ENCODE results near the gene IL16.

IL16 gene

GRCh38 chr15:81196576-81197254 is at the start of gene IL16:
TSS of gene IL16 (plus strand) at chr15:81196879. CDS start at chr15:81225400, 28,521 bp downstream.
- H3K4me3 ChIP-seq (ENCODE audit: control insufficient read depth, low read depth, low read length): no peak within 1 kb of the TSS
- TF ChIP-seq CTCF (conservative IDR thresholded peaks at IDR 0.05; ENCODE audit: control insufficient read depth, insufficient read depth, low read depth, low read length): no peak
- DNase-seq (ENCODE audit: low read depth): no peak

- no peak for DNase-seq (ENCODE audit: low read depth)
- no peak for TF ChIP-seq CTCF (conservative IDR thresholded peaks at IDR 0.05; ENCODE audit: control insufficient read depth, insufficient read depth, low read depth, low read length)
- H3K4me3 ChIP-seq (ENCODE audit: control insufficient read depth, low read depth, low read length): no peak overlapping the region
Measured at GRCh38 chr15:81151389-81151788, 45.3 kb upstream of the IL16 start.

GRCh38 chr15:81152339-81152738 is 44.3 kb upstream of the IL16 start:
- DNase-seq (ENCODE audit: low read depth): no peak
- no peak overlapping the region for H3K4me3 ChIP-seq (ENCODE audit: control insufficient read depth, low read depth, low read length)
- TF ChIP-seq CTCF (conservative IDR thresholded peaks at IDR 0.05; ENCODE audit: control insufficient read depth, insufficient read depth, low read depth, low read length): no peak

GRCh38 chr15:81152799-81153198 is 43.9 kb upstream of the IL16 start:
- no peak for DNase-seq (ENCODE audit: low read depth)
- no peak for TF ChIP-seq CTCF (conservative IDR thresholded peaks at IDR 0.05; ENCODE audit: control insufficient read depth, insufficient read depth, low read depth, low read length)
- H3K4me3 ChIP-seq (ENCODE audit: control insufficient read depth, low read depth, low read length): no peak overlapping the region

GRCh38 chr15:81155375-81156218 is 41.1 kb upstream of the IL16 start:
- DNase-seq (ENCODE audit: low read depth): peak; percentile 84
- no peak overlapping the region for H3K4me3 ChIP-seq (ENCODE audit: control insufficient read depth, low read depth, low read length)
- TF ChIP-seq CTCF (conservative IDR thresholded peaks at IDR 0.05; ENCODE audit: control insufficient read depth, insufficient read depth, low read depth, low read length): peak; percentile 82

- H3K4me3 ChIP-seq (ENCODE audit: control insufficient read depth, low read depth, low read length): no peak overlapping the region
- no peak for TF ChIP-seq CTCF (conservative IDR thresholded peaks at IDR 0.05; ENCODE audit: control insufficient read depth, insufficient read depth, low read depth, low read length)
- DNase-seq (ENCODE audit: low read depth): no peak
Measured at GRCh38 chr15:81156324-81156723, 40.4 kb upstream of the IL16 start.

Measured in fibroblast of mammary gland (primary cell).